Fibroblast of pulmonary artery (primary cell): ENCODE results near the gene TTLL12.

ENCODE experiments used
- DNase-seq: peaks from one replicate; pipeline ENCODE4 v3.0.0-alpha.2; 2010; ENCODE audit warnings: low read depth
- H3K4me3 ChIP-seq: replicated peaks from 2 replicates; pipeline ENCODE4 v1.5.1; 2011; ENCODE audit warnings: low read depth, mild to moderate bottlenecking, control low read depth, low read length, moderate library complexity
- CTCF ChIP-seq: IDR thresholded peaks from 2 replicates; pipeline ENCODE4 v1.5.1; 2011; ENCODE audit warnings: mild to moderate bottlenecking, control low read depth, low read length, inconsistent platforms; ENCODE audit errors: missing control alignments

TTLL12 gene

GRCh38 chr22:43155789-43156188 is 31.1 kb downstream of the TTLL12 start:
- TF ChIP-seq CTCF, result no peak
- H3K4me3 ChIP-seq, result no peak overlapping the region

GRCh38 chr22:43154887-43155536 is 31.9 kb downstream of the TTLL12 start:
- H3K4me3 ChIP-seq, result no peak overlapping the region
- TF ChIP-seq CTCF, result no peak
- no peak for DNase-seq

More at GRCh38 chr22:43155789-43156188, 31.1 kb downstream of the TTLL12 start:
- no peak for DNase-seq

GRCh38 chr22:43153899-43154298 is 33.0 kb downstream of the TTLL12 start:
- no peak overlapping the region for H3K4me3 ChIP-seq
- DNase-seq, result no peak
- TF ChIP-seq CTCF, result no peak

GRCh38 chr22:43152357-43153071 is 34.4 kb downstream of the TTLL12 start:
- DNase-seq, result peak; percentile 45
- peak overlapping the region; percentile 73 for H3K4me3 ChIP-seq
- TF ChIP-seq CTCF, result no peak

- peak overlapping the region; percentile 73 for H3K4me3 ChIP-seq
- TF ChIP-seq CTCF, result no peak
- DNase-seq, result no peak
These were observed 35.0 kb downstream of the TTLL12 start for GRCh38 chr22:43152003-43152356.

- no peak for TF ChIP-seq CTCF
- DNase-seq, result peak; percentile 44
- peak within 1 kb of the TSS; percentile 73 for H3K4me3 ChIP-seq
These were observed 35.5 kb downstream of the TTLL12 start, which contains the start of gene TSPO for GRCh38 chr22:43151251-43152002. Gene TSPO (plus strand): TSS chr22:43151559. CDS start chr22:43159239, 7,680 bp downstream.
